Neural progenitor cell (in vitro differentiated cells): Measurements from ENCODE around the gene KIAA1958. TPM values are rescaled to one million over a fixed set of nuclear protein-coding genes. Genes with fewer than 3 reads are reported as not detected.

Experiments
- DNase-seq: peaks from one replicate; pipeline ENCODE4 v3.0.0-alpha.2; 2016; ENCODE audit warnings: low spot score
- H2AFZ ChIP-seq: fragments of 200-600 bp; sonication (generic); replicated peaks from 2 replicates; pipeline ENCODE4 v1.6.1; 2016; ENCODE audit warnings: antibody characterized with exemption
- H3F3A ChIP-seq: fragments of 200-600 bp; sonication (generic); 2 replicates; pipeline ENCODE4 v1.6.1; 2016; ENCODE audit warnings: antibody characterized with exemption, low read depth
- H3K27ac ChIP-seq: fragments of 200-600 bp; sonication (generic); 2 replicates; pipeline ENCODE4 v1.5.1; 2016; ENCODE audit warnings: mild to moderate bottlenecking
- H3K27me3 ChIP-seq: fragments of 200-600 bp; sonication (generic); 2 replicates; pipeline ENCODE4 v1.6.1; 2016; ENCODE audit warnings: mild to moderate bottlenecking, moderate library complexity
- H3K36me3 ChIP-seq: fragments of 200-600 bp; sonication (generic); 2 replicates; pipeline ENCODE4 v1.5.1; 2016
- H3K4me1 ChIP-seq: fragments of 200-600 bp; sonication (generic); 2 replicates; pipeline ENCODE4 v1.6.1; 2016; ENCODE audit warnings: mixed run types
- H3K4me2 ChIP-seq: fragments of 200-600 bp; sonication (generic); 2 replicates; pipeline ENCODE4 v1.6.1; 2016
- H3K4me3 ChIP-seq: fragments of 200-600 bp; sonication (generic); 2 replicates; pipeline ENCODE4 v1.5.1; 2016
- H3K79me2 ChIP-seq: fragments of 200-600 bp; sonication (generic); 2 replicates; pipeline ENCODE4 v1.6.1; 2016; ENCODE audit warnings: low read depth
- H3K9ac ChIP-seq: fragments of 200-600 bp; sonication (generic); 2 replicates; pipeline ENCODE4 v1.6.1; 2016
- H3K9me3 ChIP-seq: fragments of 200-600 bp; sonication (generic); 2 replicates; pipeline ENCODE4 v1.5.1; 2016; ENCODE audit warnings: low read depth
- H4K20me1 ChIP-seq: fragments of 200-600 bp; sonication (generic); 2 replicates; pipeline ENCODE4 v1.6.1; 2016; ENCODE audit warnings: low read depth
- H3K27ac Mint-ChIP-seq: 3 replicates; pipeline ENCODE4 v1.8.0; 2021; ENCODE audit warnings: mixed read lengths
- H3K27me3 Mint-ChIP-seq: 2 replicates; pipeline ENCODE4 v1.8.0; 2022; ENCODE audit warnings: low read depth, mild to moderate bottlenecking, inconsistent platforms, moderate library complexity, mixed read lengths; ENCODE audit not compliant: insufficient read depth
- H3K36me3 Mint-ChIP-seq: 3 replicates; pipeline ENCODE4 v1.8.0; 2021; ENCODE audit warnings: mixed read lengths
- H3K4me1 Mint-ChIP-seq: 3 replicates; pipeline ENCODE4 v1.8.0; 2021; ENCODE audit warnings: mixed read lengths
- H3K4me3 Mint-ChIP-seq: 3 replicates; pipeline ENCODE4 v1.8.0; 2021; ENCODE audit warnings: mild to moderate bottlenecking, moderate library complexity, mixed read lengths
- H3K9me3 Mint-ChIP-seq: 3 replicates; pipeline ENCODE4 v1.8.0; 2020; ENCODE audit warnings: mixed read lengths
- EZH2 ChIP-seq: fragments of 200-600 bp; sonication (generic); IDR thresholded peaks from 2 replicates; pipeline ENCODE4 v1.6.1; 2017; ENCODE audit warnings: antibody characterized with exemption, mild to moderate bottlenecking, moderate library complexity
- EZH2phosphoT487 ChIP-seq: fragments of 200-600 bp; sonication (generic); IDR thresholded peaks from 2 replicates; pipeline ENCODE4 v1.6.1; 2017; ENCODE audit warnings: antibody characterized with exemption
- total RNA-seq: library from RNA; depleted of rRNA; stranded (reverse); fragments of >200 nt; gene quantifications from 2 replicates; pipeline ENCODE4 v1.2.3, GENCODE V29; 2015; ENCODE audit warnings: low replicate concordance
- TF ChIP-seq, protein P1 (sequence below): fragments of 200-600 bp; sonication (generic); IDR thresholded peaks from 2 replicates; pipeline ENCODE4 v1.5.1; 2017; ENCODE audit warnings: antibody characterized with exemption, mild to moderate bottlenecking

Gene KIAA1958
- total RNA-seq, 1 donor from 2014 or later: 31.4 TPM

DNA sequence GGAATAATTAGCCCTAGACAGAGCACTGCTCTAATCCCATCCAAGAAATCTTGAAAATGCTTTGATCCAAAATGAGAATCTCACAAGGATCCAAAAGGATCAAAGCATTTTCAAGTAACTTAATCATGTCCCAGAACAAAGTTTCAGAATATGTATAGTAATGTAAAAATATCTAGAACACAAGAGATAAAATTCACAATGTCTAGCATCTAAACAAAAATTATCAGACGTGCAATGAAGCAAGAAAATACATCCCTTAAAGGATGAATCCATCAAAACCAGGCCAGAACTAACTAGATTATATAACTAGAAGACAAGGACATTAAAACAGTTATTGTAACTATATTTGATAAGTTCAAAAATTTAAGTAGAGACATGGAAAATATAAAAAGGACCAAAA, 162.0 kb downstream of the KIAA1958 start:
- Histone ChIP-seq H4K20me1 (peaks cover 8% of the 10 kb centered on the region), H3K4me1 (peaks cover 5% of the 10 kb centered on the region), H3K4me3 (no peak overlapping the region), H3K79me2 (no peaks in the 10 kb centered on the region), H3K27me3 (no peaks in the 10 kb centered on the region), H3K36me3 (peaks cover 19% of the 10 kb centered on the region), H3K9ac (no peak overlapping the region), H3K4me2 (no peak overlapping the region), H3K27ac (no peak overlapping the region), H3K9me3 (no peaks in the 10 kb centered on the region), H2AFZ (no peak overlapping the region), H3F3A (peaks cover 10% of the 10 kb centered on the region)
- Mint-ChIP-seq H3K4me1 (no peaks in the 10 kb centered on the region), H3K27ac (no peak overlapping the region), H3K4me3 (no peak overlapping the region), H3K9me3 (peaks cover 20% of the 10 kb centered on the region), H3K36me3 (peaks cover 58% of the 10 kb centered on the region), H3K27me3 (no peaks in the 10 kb centered on the region)
- no peak for DNase-seq
- TF ChIP-seq EZH2phosphoT487 (no peak), EZH2 (no peak)
- TF ChIP-seq, protein P1, sequence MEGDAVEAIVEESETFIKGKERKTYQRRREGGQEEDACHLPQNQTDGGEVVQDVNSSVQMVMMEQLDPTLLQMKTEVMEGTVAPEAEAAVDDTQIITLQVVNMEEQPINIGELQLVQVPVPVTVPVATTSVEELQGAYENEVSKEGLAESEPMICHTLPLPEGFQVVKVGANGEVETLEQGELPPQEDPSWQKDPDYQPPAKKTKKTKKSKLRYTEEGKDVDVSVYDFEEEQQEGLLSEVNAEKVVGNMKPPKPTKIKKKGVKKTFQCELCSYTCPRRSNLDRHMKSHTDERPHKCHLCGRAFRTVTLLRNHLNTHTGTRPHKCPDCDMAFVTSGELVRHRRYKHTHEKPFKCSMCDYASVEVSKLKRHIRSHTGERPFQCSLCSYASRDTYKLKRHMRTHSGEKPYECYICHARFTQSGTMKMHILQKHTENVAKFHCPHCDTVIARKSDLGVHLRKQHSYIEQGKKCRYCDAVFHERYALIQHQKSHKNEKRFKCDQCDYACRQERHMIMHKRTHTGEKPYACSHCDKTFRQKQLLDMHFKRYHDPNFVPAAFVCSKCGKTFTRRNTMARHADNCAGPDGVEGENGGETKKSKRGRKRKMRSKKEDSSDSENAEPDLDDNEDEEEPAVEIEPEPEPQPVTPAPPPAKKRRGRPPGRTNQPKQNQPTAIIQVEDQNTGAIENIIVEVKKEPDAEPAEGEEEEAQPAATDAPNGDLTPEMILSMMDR: no peak

DNA sequence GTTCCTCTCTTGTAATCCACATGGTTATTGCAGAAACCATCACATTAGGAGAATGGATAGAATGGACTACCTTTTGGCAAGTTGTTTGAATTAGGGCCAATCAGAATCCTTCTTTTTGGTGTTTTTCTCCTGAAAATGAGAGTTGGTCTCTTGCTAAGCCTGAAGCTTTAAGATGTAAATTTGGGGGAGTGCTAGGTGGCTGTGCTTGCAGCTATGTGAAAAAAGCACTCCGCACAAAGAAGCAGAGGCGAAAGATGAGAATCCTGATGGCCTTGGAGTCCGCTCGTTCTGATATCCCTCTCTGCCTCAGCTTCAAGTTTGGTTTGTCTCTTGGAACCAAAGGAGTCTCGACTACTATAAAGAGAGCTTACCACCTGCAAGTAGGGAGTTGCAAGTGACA, 167.7 kb downstream of the KIAA1958 start:
- peak overlapping the region; percentile 41 for H3K4me2 ChIP-seq
- H3K27ac ChIP-seq: no peak overlapping the region
- Mint-ChIP-seq H3K27me3 (no peaks in the 10 kb centered on the region), H3K4me1 (no peaks in the 10 kb centered on the region), H3K4me3 (no peak overlapping the region), H3K27ac (no peak overlapping the region), H3K36me3 (peaks cover 41% of the 10 kb centered on the region), H3K9me3 (no peaks in the 10 kb centered on the region)
- peaks cover 15% of the 10 kb centered on the region for H3F3A ChIP-seq
- DNase-seq: peak; percentile 9
- H3K36me3 ChIP-seq: peaks cover 5% of the 10 kb centered on the region
- no peaks in the 10 kb centered on the region for H3K79me2 ChIP-seq
- H3K27me3 ChIP-seq: no peaks in the 10 kb centered on the region
- no peak overlapping the region for H3K4me3 ChIP-seq
- H2AFZ ChIP-seq: no peak overlapping the region
- H3K4me1 ChIP-seq: peaks cover 17% of the 10 kb centered on the region
- H4K20me1 ChIP-seq: peaks cover 11% of the 10 kb centered on the region
- no peak overlapping the region for H3K9ac ChIP-seq
- TF ChIP-seq EZH2phosphoT487 (no peak), EZH2 (no peak)
- TF ChIP-seq, protein P1: no peak
- no peaks in the 10 kb centered on the region for H3K9me3 ChIP-seq

DNA sequence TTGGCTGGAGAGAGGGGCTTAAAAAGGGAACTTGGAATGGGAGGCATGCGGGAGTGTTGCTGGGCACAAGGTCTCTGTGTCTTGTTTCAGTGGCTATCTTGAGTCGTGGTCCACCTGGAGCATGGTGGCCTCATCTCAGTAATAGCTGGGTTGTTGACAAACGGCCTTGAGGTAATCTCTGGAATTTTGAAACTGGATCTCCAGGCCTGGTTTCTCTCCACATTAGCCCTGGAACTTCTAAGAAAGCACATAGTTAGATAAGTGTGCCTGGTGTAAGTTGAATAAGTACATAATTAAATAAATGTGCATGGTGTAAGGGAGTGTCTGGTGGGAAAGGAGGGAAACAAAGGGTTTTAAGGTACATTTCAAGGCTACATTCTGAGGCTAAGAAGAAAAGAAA, 169.0 kb downstream of the KIAA1958 start:
- Mint-ChIP-seq H3K4me3 (no peak overlapping the region), H3K9me3 (no peaks in the 10 kb centered on the region), H3K36me3 (peaks cover 40% of the 10 kb centered on the region), H3K27ac (no peak overlapping the region), H3K27me3 (no peaks in the 10 kb centered on the region), H3K4me1 (no peaks in the 10 kb centered on the region)
- H3K36me3 ChIP-seq: no peaks in the 10 kb centered on the region
- H3K4me3 ChIP-seq: no peak overlapping the region
- DNase-seq: no peak
- H4K20me1 ChIP-seq: peaks cover 11% of the 10 kb centered on the region
- peaks cover 17% of the 10 kb centered on the region for H3K4me1 ChIP-seq
- TF ChIP-seq EZH2 (no peak), EZH2phosphoT487 (no peak)
- TF ChIP-seq, protein P1: no peak
- no peak overlapping the region for H2AFZ ChIP-seq
- H3K9me3 ChIP-seq: no peaks in the 10 kb centered on the region
- H3F3A ChIP-seq: peaks cover 15% of the 10 kb centered on the region
- no peak overlapping the region for H3K9ac ChIP-seq
- no peaks in the 10 kb centered on the region for H3K79me2 ChIP-seq
- no peak overlapping the region for H3K27ac ChIP-seq
- H3K4me2 ChIP-seq: no peak overlapping the region
- no peaks in the 10 kb centered on the region for H3K27me3 ChIP-seq
